GM21515 (cell line): Measurements from ENCODE around the gene TGFBR3.
A peak's percentile ranks its signal among the peaks of the same experiment; 100 is the strongest.

Source experiments
- ATAC-seq: cut with Tn5 transposase; IDR thresholded peaks from one replicate; pipeline ENCODE4 v1.9.1; 2021; ENCODE audit not compliant: unreplicated experiment

TGFBR3 gene

DNA sequence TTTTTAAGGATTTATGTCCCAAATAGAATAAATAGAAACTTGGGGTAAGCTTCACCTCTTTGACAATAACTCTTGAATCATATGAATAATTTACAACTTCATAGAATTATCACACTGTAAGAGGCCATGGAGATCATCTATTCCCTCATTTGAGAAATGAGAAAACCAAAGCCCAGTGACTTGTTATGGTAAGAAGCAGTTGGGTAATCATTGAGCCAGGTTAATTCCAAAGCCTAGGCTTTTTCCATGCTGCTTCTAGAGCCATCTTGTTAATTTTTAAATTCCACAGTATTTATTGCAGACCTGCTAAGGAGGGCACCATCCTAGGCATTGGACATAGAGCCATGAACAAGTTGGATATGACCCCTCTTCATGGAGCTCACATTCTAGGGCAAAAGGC lies 224.8 kb downstream of the TGFBR3 start:
- ATAC-seq = no peak

GRCh38 chr1:91660708-91661107 lies 225.2 kb downstream of the TGFBR3 start:
- no peak for ATAC-seq

DNA sequence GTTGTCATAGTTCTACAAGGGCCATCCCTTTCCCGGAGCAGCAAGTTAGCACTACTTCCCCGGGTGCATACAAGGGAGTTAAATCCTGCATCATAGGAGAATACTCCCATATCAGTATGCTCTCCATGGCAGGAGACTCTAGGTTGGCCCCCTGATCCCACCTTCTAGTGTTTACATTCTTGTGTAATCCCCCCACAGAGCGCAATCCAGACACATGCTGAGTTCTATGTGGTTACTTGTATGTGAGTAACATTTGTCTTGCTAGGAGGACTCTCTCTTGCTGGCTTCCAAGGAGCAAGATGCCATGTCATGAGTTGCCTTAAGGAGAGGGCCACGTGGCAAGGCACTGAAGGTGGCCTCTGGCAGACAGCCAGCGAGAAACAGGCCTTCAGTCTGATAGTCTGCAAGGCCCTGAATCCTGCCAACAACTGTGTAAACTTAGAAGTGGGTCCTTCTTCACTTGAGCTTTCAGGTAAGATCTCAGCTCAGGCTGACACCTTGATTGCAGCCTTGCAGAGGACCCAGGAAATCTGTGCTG lies 230.0 kb downstream of the TGFBR3 start:
- no peak for ATAC-seq

DNA sequence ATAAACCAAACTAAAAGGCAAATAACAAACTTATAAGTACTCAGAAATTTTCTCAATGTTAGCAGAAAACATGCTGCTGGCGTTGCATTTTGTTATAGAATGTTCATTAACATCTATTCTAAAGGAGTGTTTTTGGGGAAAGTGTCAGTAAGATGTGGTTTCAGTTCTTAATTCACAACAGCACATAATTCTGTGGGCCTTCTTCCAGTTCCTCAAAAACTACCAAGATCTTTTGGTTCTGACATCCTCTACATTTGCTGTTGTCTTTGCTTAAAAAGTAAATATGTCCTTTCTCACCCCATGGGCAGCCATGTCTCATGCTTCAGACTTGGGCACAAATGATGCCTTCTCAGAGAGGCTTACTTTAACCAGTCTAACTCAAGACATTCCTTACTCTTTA lies 232.8 kb downstream of the TGFBR3 start:
- ATAC-seq = peak; percentile 86

GRCh38 chr1:91651661-91652071 lies 234.3 kb downstream of the TGFBR3 start:
- ATAC-seq = no peak

DNA sequence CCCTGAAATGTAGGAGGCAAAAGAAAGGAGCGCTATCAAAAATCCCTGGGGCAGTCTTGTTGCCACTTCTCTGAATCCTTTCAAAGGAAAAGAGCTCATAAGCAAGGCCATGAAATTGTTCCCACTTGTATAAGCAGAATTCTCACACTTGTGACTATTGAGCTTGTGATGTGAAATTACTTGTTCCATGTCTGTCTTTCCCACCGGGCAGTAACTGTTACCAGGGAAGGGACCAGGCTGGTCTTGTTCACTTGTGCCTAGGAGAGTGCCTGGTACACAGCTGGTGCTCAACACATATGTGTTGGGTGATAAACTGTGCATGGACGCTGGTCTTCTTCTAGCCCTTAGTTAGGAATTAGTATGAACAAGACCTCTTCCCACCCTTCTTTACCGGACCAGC lies 234.7 kb downstream of the TGFBR3 start:
- ATAC-seq = no peak

DNA sequence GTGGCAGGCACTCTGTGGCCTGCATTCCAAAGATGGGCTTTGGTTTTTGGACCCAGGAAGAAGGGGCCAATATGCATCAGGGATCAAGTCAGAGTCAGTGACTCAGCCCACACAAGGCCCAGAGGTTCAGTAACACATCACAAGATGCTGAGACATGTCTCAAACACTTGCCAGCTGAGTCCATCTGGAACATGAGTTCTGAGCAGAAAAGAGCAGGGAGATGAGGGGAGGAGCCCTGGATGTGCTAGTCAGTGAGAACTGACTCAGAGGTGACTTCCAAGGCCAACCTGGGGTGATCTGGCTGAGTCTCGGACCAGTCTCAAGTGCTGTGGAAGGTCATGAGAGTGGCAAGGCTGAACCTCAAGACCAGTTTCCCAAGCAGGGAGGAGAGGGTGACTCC lies 235.2 kb downstream of the TGFBR3 start:
- ATAC-seq = no peak

DNA sequence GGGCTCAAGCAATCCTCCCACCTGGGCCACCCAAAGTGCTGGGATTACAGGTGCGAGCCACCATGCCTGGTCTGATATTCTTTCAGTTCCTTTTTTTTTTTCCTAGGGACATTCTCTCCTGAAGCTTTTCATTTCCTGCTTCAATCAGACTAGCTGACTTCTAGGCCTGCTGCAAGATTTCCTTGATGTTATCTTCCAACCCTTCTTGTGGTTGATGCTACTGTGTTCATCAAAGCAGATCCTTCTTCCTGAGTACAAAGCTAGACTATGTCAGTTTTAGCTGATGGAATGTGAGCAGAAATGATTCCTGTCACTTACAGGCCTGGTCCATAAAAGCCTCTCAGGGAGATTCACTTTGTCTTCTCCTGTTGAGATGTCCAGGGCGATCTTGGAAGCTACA lies 238.9 kb downstream of the TGFBR3 start:
- ATAC-seq = no peak

GRCh38 chr1:91645031-91645430 lies 240.9 kb downstream of the TGFBR3 start:
- ATAC-seq = no peak

- ATAC-seq = no peak
Measured at GRCh38 chr1:91643431-91643830, 242.5 kb downstream of the TGFBR3 start.

- no peak for ATAC-seq
Measured at GRCh38 chr1:91640877-91641526, 244.9 kb downstream of the TGFBR3 start.

DNA sequence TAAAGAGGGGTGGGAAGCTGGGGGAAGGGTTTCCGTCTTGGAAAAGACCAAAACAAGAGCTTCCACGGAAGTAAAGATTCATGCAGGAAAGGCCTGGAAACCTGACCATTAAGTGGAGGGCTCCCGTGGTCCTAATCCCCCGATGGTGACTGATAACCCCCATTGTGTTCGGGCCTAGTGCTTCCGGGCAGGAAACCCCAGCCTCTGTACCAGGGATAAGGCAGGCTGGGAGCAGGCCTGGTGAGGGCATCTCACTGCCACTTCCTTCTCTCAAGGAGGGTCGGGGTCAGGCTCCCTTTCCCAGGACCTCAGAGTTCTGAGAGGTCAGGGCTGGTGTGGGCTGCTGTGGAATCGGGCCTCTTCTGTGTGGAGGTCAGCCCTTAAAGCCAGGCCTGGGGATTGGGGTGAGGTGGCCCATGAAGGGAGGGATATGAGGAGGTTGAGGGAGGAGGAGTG lies 248.4 kb downstream of the TGFBR3 start:
- ATAC-seq = no peak

GRCh38 chr1:91635763-91636162 lies 250.2 kb downstream of the TGFBR3 start:
- ATAC-seq = no peak

GRCh38 chr1:91633438-91633837 lies 252.5 kb downstream of the TGFBR3 start:
- no peak for ATAC-seq

GRCh38 chr1:91631718-91632330 lies 254.1 kb downstream of the TGFBR3 start:
- no peak for ATAC-seq

DNA sequence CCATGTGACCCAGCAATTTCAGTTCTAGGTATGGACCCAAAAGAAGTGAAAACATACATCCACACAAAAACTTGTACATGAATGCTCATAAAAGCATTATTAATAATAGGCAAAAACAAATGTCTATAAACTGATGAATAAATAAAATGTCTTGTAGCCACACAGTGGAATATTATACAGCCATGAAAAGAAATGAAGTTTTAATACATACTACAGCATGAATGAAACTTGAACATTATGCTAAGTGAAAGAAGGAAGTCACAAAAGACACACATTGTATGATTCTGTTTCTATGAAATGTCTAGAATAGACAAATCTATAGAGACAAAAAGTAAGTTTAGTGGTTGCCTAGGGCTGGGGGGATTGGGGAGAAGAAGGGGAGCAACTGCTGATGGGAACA lies 255.1 kb downstream of the TGFBR3 start:
- ATAC-seq = no peak
